Kidney tubule cell (primary cell): Measurements from ENCODE around the gene EPHB6.
A peak's percentile ranks its signal among the peaks of the same experiment; 100 is the strongest.

Source experiments
- DNase-seq: peaks from one replicate; pipeline ENCODE4 v3.0.0-alpha.2; 2018; ENCODE audit warnings: low spot score

Gene EPHB6

DNA sequence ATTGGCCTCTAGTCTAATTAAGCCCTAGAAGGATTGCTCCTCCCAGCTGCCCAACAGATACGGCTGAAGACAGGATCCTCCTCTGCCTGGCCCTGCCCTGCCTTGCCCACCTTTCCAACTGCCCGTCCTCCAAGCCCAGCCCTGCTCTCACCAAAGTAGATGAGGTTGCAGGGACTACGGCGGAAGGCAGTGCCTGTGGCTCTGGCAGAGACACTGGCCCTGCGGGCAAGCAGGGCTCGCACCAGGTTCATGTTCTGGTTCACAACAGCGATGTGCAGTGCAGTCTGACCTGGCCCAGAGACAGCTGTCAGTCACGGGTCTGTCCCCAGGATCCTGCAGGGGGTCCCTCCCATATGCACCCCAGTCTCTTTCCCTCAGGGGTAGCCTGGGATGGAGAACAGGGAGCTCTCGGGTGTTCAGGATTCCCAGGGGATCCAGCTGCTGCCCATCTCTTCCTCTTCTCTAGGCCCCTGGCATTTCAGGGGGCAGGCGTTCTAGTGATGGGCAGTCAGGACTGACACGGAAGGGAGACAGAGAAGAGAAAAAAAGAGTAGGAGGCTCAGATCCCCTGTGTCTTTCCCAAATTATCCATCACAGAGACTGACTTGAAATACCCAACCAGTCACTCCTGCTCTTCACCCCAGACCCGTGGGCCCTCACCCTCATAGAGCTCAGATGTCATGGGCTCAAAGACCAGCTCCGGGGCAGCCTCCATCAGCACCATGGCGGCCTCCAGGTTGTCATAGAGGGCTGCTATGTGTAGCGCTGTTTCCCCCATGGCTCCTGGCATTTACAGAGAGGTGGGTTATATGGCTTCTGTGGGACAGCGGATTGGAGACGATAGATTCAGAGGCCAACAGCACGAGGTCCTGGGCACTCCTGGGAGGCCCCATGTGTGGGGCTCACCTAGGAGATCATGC is 22.4 kb downstream of the EPHB6 start:
- DNase-seq = no peak

GRCh38 chr7:142878315-142878714 is 23.4 kb downstream of the EPHB6 start:
- DNase-seq = peak; percentile 31

- DNase-seq = no peak
These were observed 24.2 kb downstream of the EPHB6 start for GRCh38 chr7:142879060-142879459.

GRCh38 chr7:142880876-142881505 is 26.1 kb downstream of the EPHB6 start:
- peak; percentile 50 for DNase-seq

DNA sequence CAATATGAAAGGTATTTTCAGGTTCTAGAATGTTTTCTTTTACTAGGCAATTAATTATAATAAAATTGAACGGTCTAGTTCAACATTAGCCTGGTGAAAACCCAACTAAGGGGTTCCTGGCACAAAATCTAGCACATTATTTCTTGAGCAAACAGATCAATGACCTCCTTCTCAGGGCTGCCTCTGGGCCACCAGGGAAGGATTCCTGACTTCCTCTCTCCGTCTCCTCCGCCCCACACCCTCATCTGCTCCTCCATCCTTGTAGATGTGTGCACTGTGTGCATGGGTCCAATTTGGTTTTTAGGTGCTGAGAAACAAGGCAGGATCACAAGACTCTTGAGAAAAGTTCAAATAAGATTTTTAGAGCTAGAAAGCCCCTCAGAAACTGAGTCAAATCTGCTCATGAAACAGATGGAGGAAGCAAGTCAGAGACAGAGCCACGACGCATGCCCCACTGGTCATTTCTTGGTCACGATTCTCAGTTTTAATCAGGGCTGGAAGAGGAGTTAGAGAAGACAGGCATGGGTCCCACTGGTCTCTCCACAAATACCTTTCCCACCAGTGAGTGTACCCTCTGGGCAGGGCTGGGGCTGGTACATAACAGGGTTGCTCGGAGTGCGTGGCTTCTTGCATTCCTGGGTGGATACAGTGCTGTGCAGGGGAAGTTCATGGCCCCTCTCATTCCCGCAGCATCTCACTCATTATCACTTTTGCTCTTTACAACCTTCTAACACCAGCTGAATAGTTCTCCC is 26.9 kb downstream of the EPHB6 start:
- DNase-seq = no peak

- DNase-seq = no peak
These were observed 27.4 kb downstream of the EPHB6 start for GRCh38 chr7:142882338-142882678.

DNA sequence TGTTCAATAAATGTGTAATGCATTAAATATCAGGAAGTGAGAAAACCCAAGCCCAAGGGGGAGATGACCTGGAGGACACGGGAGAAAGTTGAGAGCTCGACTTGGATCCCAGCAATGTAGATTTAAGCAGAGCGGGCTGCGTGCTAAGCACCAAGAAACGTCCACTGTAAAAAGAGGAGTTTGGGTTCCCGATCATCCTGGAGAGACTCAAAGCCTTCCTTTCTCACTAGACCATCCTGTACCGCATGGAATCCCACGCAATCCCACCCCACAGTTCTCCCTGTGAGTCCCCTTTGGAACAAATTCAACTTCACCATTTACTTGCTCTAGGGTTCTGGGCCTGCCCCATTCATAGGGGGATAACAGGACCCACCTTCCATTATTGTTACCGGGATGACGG is 28.3 kb downstream of the EPHB6 start:
- DNase-seq = no peak

GRCh38 chr7:142883571-142884285 is 28.9 kb downstream of the EPHB6 start:
- DNase-seq = no peak

- DNase-seq = no peak
These were observed 29.4 kb downstream of the EPHB6 start for GRCh38 chr7:142884286-142884640.

DNA sequence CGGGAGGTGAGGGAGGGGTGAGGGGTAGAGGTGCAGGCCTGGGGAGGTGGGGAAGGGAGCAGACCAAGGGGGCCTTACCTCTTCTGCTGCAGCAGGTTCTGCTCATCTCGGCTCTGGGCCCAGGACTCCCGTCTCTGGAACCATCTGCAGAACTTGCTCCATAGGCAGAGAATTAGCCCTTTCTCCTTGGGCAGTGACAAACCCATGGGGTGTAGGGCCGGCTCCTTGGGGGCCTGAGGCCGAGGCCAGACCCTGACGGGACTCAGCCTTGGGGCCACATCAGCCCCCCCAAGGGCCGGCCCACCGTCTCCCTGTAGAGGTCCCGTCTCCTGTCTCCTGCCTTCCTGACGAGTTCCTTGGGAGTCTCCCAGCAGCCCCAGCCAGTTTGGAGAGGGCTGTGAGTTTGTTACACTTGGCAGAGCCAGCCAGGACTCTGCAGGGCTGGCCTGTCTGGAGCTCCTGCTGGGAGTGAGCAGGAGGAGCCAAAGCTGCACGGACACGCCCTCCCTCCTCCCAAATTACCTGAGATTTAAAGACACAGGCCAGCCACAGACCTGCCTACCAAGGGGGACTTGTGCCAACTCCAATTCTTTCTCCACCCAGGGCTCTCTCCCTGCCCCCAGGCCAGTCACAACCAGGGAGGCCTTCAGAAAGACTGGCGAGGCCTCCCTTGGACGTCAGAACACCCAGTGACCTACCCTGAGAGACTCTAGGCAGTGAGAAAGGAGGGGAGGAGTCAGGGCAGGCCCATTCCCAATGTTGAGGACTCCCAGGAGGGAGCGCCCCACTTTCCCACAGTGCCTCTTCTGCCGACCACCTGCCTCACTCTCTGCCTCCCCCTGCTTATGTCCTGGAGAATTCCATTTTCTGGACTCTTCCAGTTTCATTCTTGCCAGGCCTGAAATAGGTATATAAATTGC is 30.7 kb downstream of the EPHB6 start, which contains the start of gene TRPV6:
Gene TRPV6 (minus strand): TSS at position 435 of the 920 bp plus-strand sequence.
- DNase-seq = peak; percentile 45

- peak; percentile 11 for DNase-seq
These were observed 32.0 kb downstream of the EPHB6 start for GRCh38 chr7:142886866-142887265.

DNA sequence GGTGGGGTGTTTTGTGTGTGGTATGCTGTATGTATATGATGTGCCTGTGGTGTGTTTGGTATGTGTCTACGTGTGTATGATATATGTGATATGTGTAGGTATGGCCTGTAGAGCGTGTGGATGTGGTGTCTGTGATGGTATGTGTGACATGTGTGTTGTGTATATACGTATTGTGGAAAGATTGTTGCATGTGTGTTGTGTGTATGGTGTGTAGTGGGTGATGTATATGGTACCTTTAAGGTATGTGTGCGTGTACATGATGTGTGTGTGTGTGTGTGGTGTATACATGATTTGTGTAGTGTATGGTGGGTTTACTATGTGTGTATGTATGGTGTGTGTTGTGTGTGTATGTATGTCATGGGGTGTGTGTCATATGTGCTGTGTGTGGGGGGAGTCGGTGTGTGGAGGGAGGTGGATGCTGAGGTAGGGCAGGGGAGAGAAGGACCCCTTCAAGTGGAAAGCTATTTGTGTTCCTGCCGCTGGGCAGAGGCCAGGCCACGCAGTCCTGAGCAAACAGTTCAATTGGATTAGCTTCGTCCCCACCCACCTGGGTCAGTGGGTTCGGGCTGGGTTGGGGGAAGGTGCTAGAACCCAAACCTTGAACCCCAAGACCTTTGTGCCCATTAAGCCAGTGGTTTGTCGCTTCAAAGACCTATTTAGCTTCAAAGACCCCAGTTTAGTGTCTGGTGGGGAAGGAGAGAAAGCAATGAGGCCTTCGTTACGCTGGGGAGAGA is 32.6 kb downstream of the EPHB6 start:
- DNase-seq = no peak

DNA sequence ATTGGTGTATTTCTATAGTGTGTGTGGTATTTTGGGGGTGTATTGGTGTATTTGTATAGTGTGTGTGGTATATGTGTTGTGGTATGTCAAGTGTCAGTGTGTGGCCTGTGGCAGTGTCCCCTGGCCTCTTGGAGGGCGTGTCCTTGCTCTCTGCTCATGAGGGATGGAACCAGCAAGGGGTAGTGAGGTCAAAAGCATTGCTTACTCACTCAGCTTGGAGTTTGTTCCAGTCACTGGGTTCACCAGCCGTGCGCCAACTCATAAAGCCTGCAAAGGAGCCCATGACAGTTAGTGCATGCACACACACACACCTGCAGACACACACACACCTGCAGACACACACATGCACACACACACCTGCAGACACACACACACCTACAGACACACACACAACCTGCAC is 34.9 kb downstream of the EPHB6 start:
- peak; percentile 67 for DNase-seq

DNA sequence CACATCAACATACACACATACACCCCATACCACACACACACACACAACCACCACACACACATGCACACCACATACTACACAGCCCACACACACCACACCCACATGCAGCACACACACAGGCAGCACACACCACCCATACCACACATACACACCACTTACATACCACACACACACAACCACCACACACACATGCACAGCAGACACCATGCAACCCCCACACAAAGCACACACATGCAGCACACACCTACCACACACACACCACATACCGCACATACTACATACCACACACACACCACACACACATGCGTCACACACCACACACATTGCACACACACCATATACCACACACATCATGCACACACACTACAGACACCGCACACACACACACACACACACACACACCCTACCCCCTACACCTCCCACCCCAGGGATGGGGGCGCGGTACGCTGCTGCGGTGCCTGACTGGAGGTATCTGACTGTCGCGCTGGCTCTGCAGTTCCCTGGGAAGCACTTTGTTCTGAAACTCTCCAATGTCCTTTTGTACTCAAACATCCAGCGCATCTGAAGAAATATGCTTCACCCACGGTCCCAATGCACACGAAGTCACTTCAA is 36.1 kb downstream of the EPHB6 start:
- DNase-seq = no peak

GRCh38 chr7:142891490-142892082 is 36.7 kb downstream of the EPHB6 start:
- DNase-seq = no peak

- no peak for DNase-seq
These were observed 38.1 kb downstream of the EPHB6 start for GRCh38 chr7:142892951-142893350.

DNA sequence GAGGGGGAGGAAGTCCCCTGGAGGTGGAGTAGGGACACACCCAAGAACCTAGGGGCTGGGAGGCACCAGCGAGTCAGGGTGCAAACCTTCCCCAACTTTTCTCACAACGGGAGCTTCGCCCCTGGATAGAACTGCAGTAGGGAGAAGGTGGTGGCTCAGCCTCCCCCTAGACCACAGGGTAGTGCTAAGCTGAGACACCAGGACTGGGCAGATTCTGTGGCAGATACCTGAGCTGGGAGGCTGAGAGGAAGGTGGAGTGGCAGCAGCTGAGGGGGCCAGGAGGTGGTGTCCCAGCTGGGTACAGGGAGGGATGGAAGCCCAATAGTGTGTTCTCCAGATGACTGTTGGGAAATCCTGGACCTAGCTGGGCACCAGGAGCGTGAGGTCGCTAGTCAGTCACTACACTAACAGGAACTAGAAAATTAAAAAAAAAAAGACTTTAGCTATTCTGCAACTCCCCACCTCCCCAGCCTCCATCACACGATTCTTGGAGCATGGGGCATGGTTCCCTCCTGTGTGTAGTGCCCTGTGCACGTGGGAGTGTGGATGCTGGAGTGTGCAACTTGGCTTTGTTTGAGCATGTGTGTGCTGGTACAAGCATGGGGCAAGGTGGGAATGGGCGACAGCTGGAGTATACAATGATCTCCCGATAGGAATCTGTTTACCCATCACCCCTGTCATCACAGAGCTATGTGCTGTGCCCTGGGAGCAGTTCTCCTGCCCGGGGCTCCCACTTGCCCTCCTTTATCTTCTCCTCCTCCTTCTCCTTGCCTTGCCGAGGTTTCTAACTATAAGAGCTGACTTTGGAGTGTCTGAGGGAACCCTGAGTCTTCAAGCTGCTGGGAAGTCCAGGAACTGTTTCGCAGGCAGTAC is 39.5 kb downstream of the EPHB6 start:
- DNase-seq = no peak

GRCh38 chr7:142894985-142895593 is 40.2 kb downstream of the EPHB6 start:
- DNase-seq = no peak
